Muscle layer of duodenum (tissue), 2 donors: Measurements from ENCODE around the gene COLEC12.

Experiments
- H3K27ac ChIP-seq: one replicate; pipeline ENCODE4 v1.7.0; 2013; ENCODE audit warnings: mild to moderate bottlenecking, low read length
- H3K27me3 ChIP-seq: one replicate; pipeline ENCODE4 v1.7.0; 2013; ENCODE audit warnings: low read depth, mild to moderate bottlenecking, control low read depth, low read length
- H3K36me3 ChIP-seq, 2 donors: one replicate each; pipeline ENCODE4 v1.7.0; 2013; ENCODE audit warnings: low read length in 2 of 2, control low read depth in 1 of 2, mild to moderate bottlenecking in 1 of 2; ENCODE audit not compliant: insufficient read depth in 2 of 2, control insufficient read depth in 1 of 2
- H3K4me1 ChIP-seq, 2 donors: one replicate each; pipeline ENCODE4 v1.7.0; 2013; ENCODE audit warnings: low read length in 2 of 2, mild to moderate bottlenecking in 2 of 2, control low read depth in 1 of 2, moderate library complexity in 1 of 2; ENCODE audit not compliant: insufficient read depth in 2 of 2, control insufficient read depth in 1 of 2
- H3K4me3 ChIP-seq, 2 donors: one replicate each; pipeline ENCODE4 v1.7.0; 2013; ENCODE audit warnings: low read length in 2 of 2, low read depth in 1 of 2, mild to moderate bottlenecking in 1 of 2
- H3K9me3 ChIP-seq, 2 donors: one replicate each; pipeline ENCODE4 v1.7.0; 2013; ENCODE audit warnings: low read length in 2 of 2, control low read depth in 1 of 2, mild to moderate bottlenecking in 1 of 2; ENCODE audit not compliant: control insufficient read depth in 1 of 2
- donor health status: healthy.

The COLEC12 gene

DNA sequence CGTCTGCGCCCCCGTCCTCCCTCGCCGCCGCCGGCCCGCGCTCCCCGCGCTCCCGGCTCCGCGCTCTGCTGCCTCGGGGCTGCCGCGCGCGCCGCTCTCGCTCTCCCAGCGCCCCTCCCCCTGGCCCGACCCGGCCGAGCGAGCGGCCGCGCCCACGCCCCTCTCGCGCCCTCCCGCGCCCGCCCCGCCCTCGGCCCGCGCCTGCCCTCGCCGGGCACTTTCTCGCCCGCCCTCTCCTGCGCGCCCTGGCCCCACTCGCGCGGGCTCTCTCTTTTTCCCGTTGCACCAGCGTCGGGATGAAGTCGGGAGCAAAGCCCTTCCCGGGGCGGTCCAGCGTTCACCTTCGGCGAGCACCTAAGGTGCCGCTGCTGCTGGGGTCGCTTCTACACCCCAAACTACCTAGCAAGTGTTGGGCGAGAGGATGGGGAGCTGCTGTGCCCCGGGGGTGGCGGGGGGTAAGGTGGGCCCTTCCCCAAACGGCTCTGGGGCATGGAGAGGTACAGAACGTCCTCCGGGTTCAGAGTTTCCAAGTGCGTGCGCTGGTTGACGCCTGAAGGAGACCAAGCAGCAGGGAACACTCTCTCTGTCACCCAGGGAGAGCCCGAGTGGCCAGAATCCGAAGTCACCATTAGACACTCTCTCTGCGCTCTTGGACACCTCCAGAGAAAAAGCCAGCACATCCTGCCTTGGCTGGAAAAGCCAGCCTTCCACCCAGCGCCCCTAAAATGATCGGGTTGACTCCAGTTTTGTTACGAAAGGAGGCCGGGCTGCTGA lies at the start of gene COLEC12:
COLEC12 (minus strand) TSS at position 70 of the 774 bp plus-strand sequence. CDS start 187 bp downstream, outside the sequence.
- peaks cover 8% of the 10 kb centered on the region for H3K27me3 ChIP-seq
- no peak within 1 kb of the TSS for H3K27ac ChIP-seq
- no peaks in the 10 kb centered on the region for H3K36me3 ChIP-seq
- no peaks in the 10 kb centered on the region for H3K9me3 ChIP-seq
- H3K4me1 ChIP-seq, result peaks cover 0 to 19% of the 10 kb centered on the region in 2 donors
- peak within 1 kb of the TSS; percentile 59 to 71 for H3K4me3 ChIP-seq

- H3K27ac ChIP-seq, result no peak overlapping the region
- no peak overlapping the region for H3K4me3 ChIP-seq
- H3K9me3 ChIP-seq, result no peaks in the 10 kb centered on the region
- no peaks in the 10 kb centered on the region for H3K4me1 ChIP-seq
- no peaks in the 10 kb centered on the region for H3K36me3 ChIP-seq
- no peaks in the 10 kb centered on the region for H3K27me3 ChIP-seq
Observed at GRCh38 chr18:549967-550366, 49.5 kb upstream of the COLEC12 start.

DNA sequence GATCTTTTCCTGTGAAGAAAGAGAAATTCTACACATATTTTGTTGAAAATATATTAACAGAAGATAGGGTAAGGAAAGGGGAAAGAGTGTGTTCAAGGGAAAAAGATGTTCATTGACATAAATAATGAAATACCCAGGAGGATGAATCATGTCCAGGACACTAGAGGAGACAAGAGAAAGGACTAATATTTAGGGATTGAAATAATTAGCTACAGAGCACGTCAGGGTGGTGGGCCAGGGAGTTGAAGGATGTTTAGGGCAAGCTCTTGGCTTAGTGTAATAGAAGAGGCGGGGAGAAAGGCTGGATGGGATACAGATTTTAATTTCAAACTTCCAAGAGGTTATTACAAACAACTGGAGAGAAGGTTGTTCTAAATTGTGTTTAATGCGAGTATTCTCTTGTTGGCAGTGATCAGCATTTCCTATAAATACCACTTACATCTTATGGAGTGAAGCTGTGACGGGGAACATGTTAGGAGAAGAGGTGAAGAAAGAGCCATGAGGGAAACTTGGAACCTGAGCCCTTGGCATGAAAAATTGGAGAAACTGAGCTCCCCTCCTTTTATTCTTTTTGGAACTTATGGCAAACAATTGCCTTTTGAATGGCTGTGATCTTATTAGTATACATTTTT lies 43.1 kb upstream of the COLEC12 start:
- H3K36me3 ChIP-seq, result no peaks in the 10 kb centered on the region
- H3K9me3 ChIP-seq, result no peaks in the 10 kb centered on the region
- no peaks in the 10 kb centered on the region for H3K4me1 ChIP-seq
- H3K4me3 ChIP-seq, result no peak overlapping the region
- no peaks in the 10 kb centered on the region for H3K27me3 ChIP-seq
- H3K27ac ChIP-seq, result no peak overlapping the region

GRCh38 chr18:533995-534601 lies 33.6 kb upstream of the COLEC12 start:
- no peaks in the 10 kb centered on the region for H3K4me1 ChIP-seq
- H3K9me3 ChIP-seq, result no peaks in the 10 kb centered on the region
- H3K4me3 ChIP-seq, result no peak overlapping the region
- no peak overlapping the region for H3K27ac ChIP-seq
- H3K27me3 ChIP-seq, result no peaks in the 10 kb centered on the region
- no peaks in the 10 kb centered on the region for H3K36me3 ChIP-seq

DNA sequence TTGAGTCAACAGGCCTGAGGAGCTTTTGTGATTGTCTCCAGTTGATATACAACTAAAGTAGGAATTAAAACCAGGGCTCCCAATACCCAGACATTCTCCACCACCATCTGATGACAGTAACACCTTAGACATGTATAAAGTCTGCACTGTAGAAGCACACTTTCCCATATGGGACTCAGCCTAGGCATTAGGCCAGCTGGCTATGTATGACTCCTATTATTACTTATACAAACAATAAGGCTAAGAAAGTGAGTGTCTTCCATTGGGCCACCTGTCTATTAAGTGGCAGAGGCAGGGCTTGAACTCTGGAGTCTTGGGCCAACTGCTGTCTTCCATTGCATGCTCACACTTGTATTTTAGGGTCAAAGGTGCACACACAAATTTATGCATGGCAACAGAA lies 32.1 kb upstream of the COLEC12 start:
- H3K27ac ChIP-seq, result no peak overlapping the region
- H3K27me3 ChIP-seq, result no peaks in the 10 kb centered on the region

DNA sequence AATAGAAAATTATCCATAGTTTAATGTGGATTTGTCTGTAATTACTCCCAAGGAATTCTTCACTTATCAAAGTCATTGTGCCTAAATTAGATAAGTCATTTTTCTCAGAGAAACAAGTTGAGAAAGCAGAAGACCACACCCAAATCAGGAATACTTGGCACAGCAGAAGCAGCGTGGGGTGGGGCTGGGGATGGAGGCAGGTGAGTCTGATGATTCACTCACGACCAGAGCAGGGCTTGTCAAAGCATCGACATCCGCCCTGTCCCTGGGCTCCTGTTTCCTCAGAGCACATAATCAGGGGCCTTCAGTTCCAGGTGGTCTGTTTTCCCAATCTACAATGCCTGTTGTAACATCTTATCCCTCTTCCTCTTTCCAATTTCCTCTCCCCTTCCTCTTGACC lies 31.5 kb upstream of the COLEC12 start:
- no peak overlapping the region for H3K27ac ChIP-seq
- no peaks in the 10 kb centered on the region for H3K36me3 ChIP-seq

More for the DNA sequence above, 32.1 kb upstream of the COLEC12 start:
- Histone ChIP-seq H3K36me3 (no peaks in the 10 kb centered on the region), H3K9me3 (no peaks in the 10 kb centered on the region), H3K4me1 (no peaks in the 10 kb centered on the region), H3K4me3 (no peak overlapping the region)

DNA sequence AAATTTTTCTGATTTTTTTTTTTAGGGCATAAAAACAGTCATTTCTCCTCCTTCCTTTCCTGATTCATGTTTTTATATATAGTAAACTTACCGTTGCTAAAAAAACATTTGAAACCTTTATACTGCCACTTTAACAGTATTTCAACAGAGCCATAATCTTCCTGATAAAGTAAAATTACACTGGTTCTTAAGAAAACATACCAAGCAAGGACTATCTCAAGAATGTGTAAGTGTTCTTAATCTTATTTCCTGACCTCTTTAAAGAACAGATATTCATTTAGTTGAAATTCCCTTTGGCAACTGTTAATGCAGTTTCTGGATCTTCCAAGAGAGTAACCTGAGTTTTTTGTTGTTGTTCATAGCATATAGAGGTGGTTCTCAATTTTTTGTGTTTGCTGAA lies 26.6 kb upstream of the COLEC12 start:
- no peaks in the 10 kb centered on the region for H3K4me1 ChIP-seq
- H3K27me3 ChIP-seq, result no peaks in the 10 kb centered on the region
- no peaks in the 10 kb centered on the region for H3K9me3 ChIP-seq

More for the DNA sequence above, 31.5 kb upstream of the COLEC12 start:
- Histone ChIP-seq H3K9me3 (no peaks in the 10 kb centered on the region), H3K4me3 (no peak overlapping the region), H3K4me1 (no peaks in the 10 kb centered on the region), H3K27me3 (no peaks in the 10 kb centered on the region)

GRCh38 chr18:526681-527080 lies 26.2 kb upstream of the COLEC12 start:
- no peaks in the 10 kb centered on the region for H3K36me3 ChIP-seq

More for the DNA sequence above, 26.6 kb upstream of the COLEC12 start:
- no peak overlapping the region for H3K4me3 ChIP-seq
- H3K36me3 ChIP-seq, result no peaks in the 10 kb centered on the region
- H3K27ac ChIP-seq, result no peak overlapping the region

GRCh38 chr18:525036-525797 lies 24.7 kb upstream of the COLEC12 start:
- Histone ChIP-seq H3K27me3 (no peaks in the 10 kb centered on the region), H3K27ac (no peak overlapping the region), H3K36me3 (no peaks in the 10 kb centered on the region), H3K4me1 (no peaks in the 10 kb centered on the region), H3K4me3 (no peak overlapping the region), H3K9me3 (no peaks in the 10 kb centered on the region)

More at GRCh38 chr18:526681-527080, 26.2 kb upstream of the COLEC12 start:
- H3K9me3 ChIP-seq, result no peaks in the 10 kb centered on the region
- H3K4me1 ChIP-seq, result no peaks in the 10 kb centered on the region
- H3K27me3 ChIP-seq, result no peaks in the 10 kb centered on the region
- no peak overlapping the region for H3K27ac ChIP-seq
- H3K4me3 ChIP-seq, result no peak overlapping the region

GRCh38 chr18:524466-524865 lies 24.0 kb upstream of the COLEC12 start:
- H3K9me3 ChIP-seq, result no peaks in the 10 kb centered on the region
- H3K27ac ChIP-seq, result no peak overlapping the region
- no peaks in the 10 kb centered on the region for H3K36me3 ChIP-seq
- no peaks in the 10 kb centered on the region for H3K27me3 ChIP-seq
- H3K4me3 ChIP-seq, result no peak overlapping the region
- peaks cover 0 to 1% of the 10 kb centered on the region in 2 donors for H3K4me1 ChIP-seq

GRCh38 chr18:523561-523960 lies 23.1 kb upstream of the COLEC12 start:
- Histone ChIP-seq H3K36me3 (no peaks in the 10 kb centered on the region), H3K9me3 (no peaks in the 10 kb centered on the region), H3K27ac (no peak overlapping the region), H3K4me3 (no peak overlapping the region), H3K27me3 (no peaks in the 10 kb centered on the region), H3K4me1 (peaks cover 4 to 8% of the 10 kb centered on the region in 2 donors)
